Stimulated activated CD4-positive, alpha-beta T cell treated with anti-CD3 and anti-CD28 coated beads, Interleukin-4, amount 100 ng/mL, for 4 hours (primary cell): ENCODE measurements around the gene TM2D3.

ENCODE experiments used
- DNase-seq, 2 experiments: peaks; one replicate each; pipeline ENCODE4 v3.0.0-alpha.2; 2020

Gene TM2D3

DNA sequence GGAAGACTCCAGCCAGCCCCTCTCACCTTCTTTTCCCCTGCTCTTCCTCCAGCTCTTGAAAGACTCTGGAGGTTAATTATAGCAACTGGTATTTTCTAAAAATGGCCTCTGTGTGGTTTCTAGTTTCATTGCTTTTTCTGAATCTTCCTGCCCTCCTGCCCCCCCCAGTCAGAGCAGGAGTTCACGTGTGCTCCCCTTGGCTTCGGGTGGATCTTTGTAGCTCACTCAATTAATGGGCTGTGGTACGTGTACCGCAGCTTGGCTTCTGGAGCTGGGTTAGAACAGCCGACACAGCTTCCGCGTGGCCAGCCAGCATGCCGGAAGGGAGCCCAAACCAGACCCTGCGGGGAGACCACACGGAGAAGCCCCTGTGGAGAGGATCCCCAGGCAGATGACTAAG lies 31.5 kb downstream of the TM2D3 start:
- DNase-seq, result no peak

- no peak for DNase-seq
These were observed 32.6 kb downstream of the TM2D3 start for GRCh38 chr15:101619615-101619865.

GRCh38 chr15:101618851-101619614 lies 33.1 kb downstream of the TM2D3 start:
- DNase-seq, result no peak

- DNase-seq, result no peak
These were observed 34.1 kb downstream of the TM2D3 start for GRCh38 chr15:101618076-101618475.

DNA sequence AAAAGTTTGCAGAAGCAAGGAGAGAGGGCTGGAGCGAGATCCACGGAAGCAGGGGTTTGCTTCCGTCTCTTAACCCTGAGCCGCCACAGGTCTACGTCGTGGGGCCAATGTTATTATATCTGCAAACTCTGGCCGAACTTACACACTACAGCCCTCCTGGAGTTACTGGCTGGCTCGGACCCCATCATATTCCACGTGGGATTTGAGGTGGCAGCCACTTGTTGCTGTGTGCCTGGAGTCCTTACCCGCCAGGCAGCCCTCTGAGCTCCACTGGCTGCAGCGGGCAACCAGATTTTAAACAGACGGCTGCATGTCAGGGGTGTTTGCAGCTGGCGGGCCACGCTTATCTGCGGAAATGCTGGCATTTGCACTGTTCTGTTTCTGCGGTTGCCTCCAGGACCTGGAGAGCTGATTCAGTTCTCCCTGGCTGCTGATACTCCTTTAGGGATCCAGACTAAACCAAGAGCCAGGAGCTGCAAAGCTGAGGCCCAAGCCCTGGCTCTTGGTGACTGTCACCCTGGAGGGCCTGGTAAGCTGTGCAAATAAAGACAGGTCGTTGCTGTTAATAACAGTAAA lies 34.7 kb downstream of the TM2D3 start:
- no peak for DNase-seq

- DNase-seq, result no peak
These were observed 36.0 kb downstream of the TM2D3 start for GRCh38 chr15:101615986-101616848.

GRCh38 chr15:101615414-101615985 lies 36.7 kb downstream of the TM2D3 start:
- DNase-seq, result no peak

DNA sequence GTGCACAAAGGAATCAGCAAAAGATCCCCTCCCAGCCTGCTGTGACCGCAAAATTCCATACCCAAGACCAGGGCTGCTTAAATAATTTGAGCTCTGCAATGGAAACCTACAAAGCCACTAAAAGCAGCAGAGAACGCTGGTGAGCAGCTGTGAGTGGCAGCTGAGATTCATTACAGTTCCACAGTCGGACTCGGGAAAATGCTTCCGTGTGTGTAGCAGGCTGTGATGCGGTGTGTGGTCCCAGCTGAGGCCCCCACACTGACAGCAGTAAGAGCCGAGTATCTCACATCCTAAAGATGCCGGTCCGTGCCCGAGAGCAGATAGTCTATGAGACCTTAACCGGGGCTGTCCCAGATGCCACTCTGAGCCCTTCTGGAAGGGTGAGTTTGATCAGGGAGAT lies 37.4 kb downstream of the TM2D3 start:
- no peak for DNase-seq

DNA sequence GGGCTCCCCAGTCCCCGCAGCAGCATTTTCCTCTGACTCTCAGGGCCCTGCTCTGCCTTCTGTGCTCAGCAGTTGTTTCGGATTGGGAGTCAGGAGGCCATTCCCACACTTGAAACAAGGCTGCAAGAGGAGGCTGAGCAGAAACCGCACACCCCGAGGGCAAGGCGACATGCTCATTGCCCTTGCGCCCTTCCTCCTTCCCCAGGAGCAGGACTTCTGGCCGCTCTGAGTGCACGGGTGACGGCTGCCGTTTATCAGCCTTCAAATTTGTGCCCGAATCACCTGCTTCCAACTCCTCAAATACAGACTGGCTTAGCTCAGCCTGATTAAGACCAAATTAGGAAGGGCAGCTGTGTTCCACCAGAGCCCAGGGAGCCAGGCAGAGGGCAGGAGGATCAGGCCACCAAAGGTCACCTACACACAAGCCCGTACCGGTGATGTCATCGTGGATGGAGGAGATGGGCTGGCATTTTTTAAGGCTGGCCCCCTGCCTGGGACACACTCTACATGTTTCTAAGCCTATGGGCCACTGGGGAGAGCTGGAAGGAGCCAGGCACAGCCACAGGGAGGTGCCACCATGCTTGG lies 38.1 kb downstream of the TM2D3 start:
- DNase-seq, result no peak

- DNase-seq, result no peak
These were observed 38.8 kb downstream of the TM2D3 start for GRCh38 chr15:101613130-101614000.

GRCh38 chr15:101612676-101613075 lies 39.5 kb downstream of the TM2D3 start:
- DNase-seq, result no peak

DNA sequence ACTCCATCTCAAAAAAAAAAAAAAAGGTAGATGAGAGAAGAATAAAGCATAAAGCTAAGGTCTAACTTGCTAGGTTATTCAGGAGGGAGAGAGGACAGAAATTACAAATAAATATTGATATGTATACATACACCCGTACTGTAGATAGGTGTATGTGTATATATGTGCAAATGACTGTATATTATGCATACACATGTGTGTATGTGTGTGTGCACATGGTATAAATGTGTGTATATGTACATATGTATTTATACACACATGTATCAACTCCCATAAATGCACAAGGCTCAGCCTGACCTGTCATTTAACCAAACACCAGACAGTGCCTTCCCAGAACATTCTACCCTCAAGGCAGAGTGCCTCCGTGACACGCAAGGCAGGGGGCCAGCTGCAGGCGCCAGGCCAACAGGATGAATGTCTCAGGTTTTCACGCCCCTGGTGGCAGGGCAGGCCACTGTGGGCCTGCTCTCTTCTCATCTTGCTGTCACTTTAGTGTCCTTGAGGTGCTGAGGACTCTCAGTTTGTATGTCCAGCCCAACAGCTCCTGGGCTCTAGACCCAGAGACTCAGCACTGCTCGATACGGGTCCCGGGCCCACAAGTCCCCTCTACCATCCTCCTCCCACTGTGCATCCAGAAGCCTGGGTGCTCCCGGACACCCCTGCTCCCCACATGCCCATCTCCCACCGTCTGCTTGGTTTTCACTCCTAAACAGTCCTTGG lies 40.4 kb downstream of the TM2D3 start:
- DNase-seq, result no peak

DNA sequence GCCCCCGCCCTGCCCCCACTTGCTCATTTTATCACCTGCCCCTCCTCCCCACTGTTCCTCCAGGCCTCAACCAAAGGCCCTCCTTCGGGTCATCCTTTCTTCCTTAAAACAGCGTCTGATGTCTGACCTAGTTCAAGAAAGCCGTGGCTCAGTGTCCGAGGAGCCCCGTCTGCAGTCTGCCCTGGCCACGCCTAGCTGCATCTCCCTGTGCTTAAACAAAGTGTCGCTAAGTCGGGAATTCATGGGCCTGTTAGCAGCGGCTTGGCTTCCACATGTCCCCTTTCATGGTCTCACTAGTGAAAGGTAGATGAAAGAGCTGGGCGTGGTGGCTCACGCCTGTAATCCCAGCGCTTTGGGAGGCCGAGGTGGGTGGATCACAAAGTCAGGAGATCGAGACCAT lies 41.2 kb downstream of the TM2D3 start:
- DNase-seq, result no peak

GRCh38 chr15:101610611-101611000 lies 41.6 kb downstream of the TM2D3 start:
- no peak for DNase-seq

- DNase-seq, result no peak
These were observed 42.2 kb downstream of the TM2D3 start for GRCh38 chr15:101609742-101610610.

DNA sequence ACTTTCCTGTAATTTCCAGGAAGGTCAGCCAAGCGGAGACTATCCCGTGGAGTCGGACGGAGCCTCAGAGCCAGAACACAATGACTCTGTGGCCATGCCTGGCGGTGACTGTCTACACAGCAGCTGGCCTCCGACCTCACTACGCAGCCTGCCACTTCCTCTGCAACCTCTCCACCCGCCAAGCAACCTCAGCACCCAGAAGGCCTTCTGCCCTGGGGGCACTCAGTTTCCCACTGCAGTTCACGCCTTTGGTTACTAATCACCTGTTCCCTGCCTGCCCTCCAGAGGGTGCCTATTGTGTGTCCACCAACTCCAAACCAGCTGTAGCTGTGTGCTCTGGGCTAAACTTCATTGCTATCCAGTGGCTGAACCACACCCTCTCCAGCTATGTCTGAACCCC lies 44.0 kb downstream of the TM2D3 start:
- no peak for DNase-seq

- DNase-seq, result no peak
These were observed 45.1 kb downstream of the TM2D3 start for GRCh38 chr15:101607108-101607507.

- no peak for DNase-seq
These were observed 47.9 kb downstream of the TM2D3 start for GRCh38 chr15:101604124-101604874.

DNA sequence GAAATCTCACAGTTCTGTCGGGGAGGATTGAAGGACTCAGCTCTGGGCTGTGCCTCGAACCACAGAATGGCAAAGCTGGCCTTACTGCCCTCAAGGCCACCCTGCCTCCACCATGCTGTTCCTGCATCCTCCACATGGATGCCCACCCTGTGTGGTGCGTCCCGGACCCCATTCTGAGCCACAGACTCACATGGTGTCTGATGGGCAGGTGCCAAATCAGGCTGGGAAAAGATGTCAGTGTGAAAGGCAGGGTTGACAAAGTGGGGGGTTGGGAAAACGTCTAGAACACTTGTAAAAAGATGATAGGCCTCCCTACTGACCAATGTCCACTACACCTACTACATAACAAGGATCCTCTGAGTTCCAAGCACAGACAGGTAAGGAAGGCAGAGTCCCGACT lies 49.4 kb downstream of the TM2D3 start:
- DNase-seq, result no peak

DNA sequence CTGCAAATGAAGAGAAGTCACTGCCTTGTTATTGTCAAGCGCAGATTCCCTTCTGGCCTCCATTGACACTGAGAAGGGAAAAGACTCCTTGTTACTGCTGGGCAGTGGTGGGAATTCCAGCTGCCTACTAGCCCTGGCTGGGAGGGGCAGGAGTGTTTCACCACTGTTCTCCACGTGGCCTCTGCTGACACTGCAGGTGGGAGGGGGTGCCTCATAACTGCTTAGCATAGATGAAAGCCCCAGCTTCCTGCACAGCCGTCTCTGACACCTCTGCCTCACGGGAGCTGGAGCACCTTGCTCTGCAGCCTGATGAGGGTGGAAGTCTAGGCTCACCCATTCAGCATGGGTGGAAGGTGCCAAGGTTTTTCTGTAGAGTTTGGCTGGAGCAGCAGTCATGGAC lies 52.1 kb downstream of the TM2D3 start:
- no peak for DNase-seq
